ENCODE measurements around the gene LYZL6.

GRCh38 chr17:35986643-35987042 lies 43.1 kb upstream of the LYZL6 start, which contains the start of gene CCL14:
- TF ChIP-seq TAF1 (IDR thresholded peaks at IDR 0.05; ENCODE audit: borderline replicate concordance, low read depth, low read length): no peak
- no peak for TF ChIP-seq POLR2A (IDR thresholded peaks at IDR 0.05; ENCODE audit: low read depth, low read length)
- no peak for TF ChIP-seq POLR2AphosphoS5 (IDR thresholded peaks at IDR 0.05; ENCODE audit: low read depth, low read length)

All from GM12892 (cell line).